ENCODE measurements around the gene ANKRD13D. TPM values are rescaled to one million over a fixed set of nuclear protein-coding genes. Genes with fewer than 3 reads are reported as not detected.
"Not testable (repeated sequence)": the region's sequence is repeated elsewhere in the genome, so short reads cannot be mapped to it uniquely, and the experiment has no call there.

Gene ANKRD13D
- total RNA-seq, 2 donors from 2014 or later, result 56.6 to 58.6 TPM

GRCh38 chr11:67255864-67256263, 33.2 kb upstream of the ANKRD13D start:
- Histone ChIP-seq H3K4me3 (ENCODE audit: low read length) (no peak overlapping the region), H3K9me3 (ENCODE audit: control insufficient read depth, low read length) (no peaks in the 10 kb centered on the region), H3K4me1 (ENCODE audit: control insufficient read depth, insufficient read depth, low read length) (no peaks in the 10 kb centered on the region), H3K36me3 (ENCODE audit: control insufficient read depth, insufficient read depth, low read length) (peaks cover 64% of the 10 kb centered on the region), H3K9ac (ENCODE audit: extremely low read depth, low read length, poor library complexity, severe bottlenecking) (no peak overlapping the region), H3K27ac (ENCODE audit: low read depth, low read length) (no peak overlapping the region), H3K27me3 (ENCODE audit: control insufficient read depth, insufficient read depth, low read length, poor library complexity, severe bottlenecking) (no peaks in the 10 kb centered on the region)
- Mint-ChIP-seq H3K4me1 (no peaks in the 10 kb centered on the region), H3K27ac (no peak overlapping the region), H3K36me3 (ENCODE audit: low read depth) (peaks cover 55% of the 10 kb centered on the region), H3K9me3 (no peaks in the 10 kb centered on the region), H3K27me3 (ENCODE audit: insufficient read depth) (no peaks in the 10 kb centered on the region), H3K4me3 (no peak overlapping the region)
- TF ChIP-seq CTCF (conservative IDR thresholded peaks at IDR 0.05), result no peak
- WGBS, 2 experiments (ENCODE audit: insufficient coverage in 1 of 2, insufficient read length in 1 of 2), result 94 to 100% methylated on average over 1 to 8 of the region's 8 CpGs
- no peak for DNase-seq

- H3K27me3 Mint-ChIP-seq (ENCODE audit: insufficient read depth), result no peaks in the 10 kb centered on the region
- Histone ChIP-seq H3K27me3 (ENCODE audit: control insufficient read depth, insufficient read depth, low read length, poor library complexity, severe bottlenecking) (no peaks in the 10 kb centered on the region), H3K9me3 (ENCODE audit: control insufficient read depth, low read length) (no peaks in the 10 kb centered on the region), H3K36me3 (ENCODE audit: control insufficient read depth, insufficient read depth, low read length) (peaks cover 57% of the 10 kb centered on the region), H3K9ac (ENCODE audit: extremely low read depth, low read length, poor library complexity, severe bottlenecking) (no peak overlapping the region), H3K27ac (ENCODE audit: low read depth, low read length) (no peak overlapping the region), H3K4me3 (ENCODE audit: low read length) (no peak overlapping the region), H3K4me1 (ENCODE audit: control insufficient read depth, insufficient read depth, low read length) (no peaks in the 10 kb centered on the region)
- H3K4me3 Mint-ChIP-seq, result no peak overlapping the region
- no peaks in the 10 kb centered on the region for H3K9me3 Mint-ChIP-seq
- H3K27ac Mint-ChIP-seq, result no peak overlapping the region
- TF ChIP-seq CTCF (conservative IDR thresholded peaks at IDR 0.05), result no peak
- WGBS, 2 experiments (ENCODE audit: insufficient coverage in 1 of 2, insufficient read length in 1 of 2), result 91 to 92% methylated on average over 4 to 5 of the region's 5 CpGs
- H3K4me1 Mint-ChIP-seq, result no peaks in the 10 kb centered on the region
- H3K36me3 Mint-ChIP-seq (ENCODE audit: low read depth), result peaks cover 48% of the 10 kb centered on the region
- no peak for DNase-seq
These were observed 32.5 kb upstream of the ANKRD13D start for GRCh38 chr11:67256477-67257135.

GRCh38 chr11:67260406-67260805, 28.7 kb upstream of the ANKRD13D start:
- H3K9me3 ChIP-seq (ENCODE audit: control insufficient read depth, low read length), result no peaks in the 10 kb centered on the region
- H3K36me3 ChIP-seq (ENCODE audit: control insufficient read depth, insufficient read depth, low read length), result peaks cover 19% of the 10 kb centered on the region

GRCh38 chr11:67260885-67261639, 28.0 kb upstream of the ANKRD13D start:
- Mint-ChIP-seq H3K4me3 (peak overlapping the region; percentile 45), H3K4me1 (peaks cover 17% of the 10 kb centered on the region), H3K27me3 (ENCODE audit: insufficient read depth) (peaks cover 22% of the 10 kb centered on the region)
- Histone ChIP-seq H3K36me3 (ENCODE audit: control insufficient read depth, insufficient read depth, low read length) (peaks cover 13% of the 10 kb centered on the region), H3K4me3 (ENCODE audit: low read length) (peak overlapping the region; percentile 67)
- not testable (repeated sequence) for H3K9me3 Mint-ChIP-seq; H3K27ac ChIP-seq (ENCODE audit: low read depth, low read length); H3K36me3 Mint-ChIP-seq (ENCODE audit: low read depth); H3K27ac Mint-ChIP-seq; H3K9ac ChIP-seq (ENCODE audit: extremely low read depth, low read length, poor library complexity, severe bottlenecking); H3K4me1 ChIP-seq (ENCODE audit: control insufficient read depth, insufficient read depth, low read length); H3K27me3 ChIP-seq (ENCODE audit: control insufficient read depth, insufficient read depth, low read length, poor library complexity, severe bottlenecking); H3K9me3 ChIP-seq (ENCODE audit: control insufficient read depth, low read length)
- WGBS, 2 experiments (ENCODE audit: insufficient coverage in 1 of 2, insufficient read length in 1 of 2), result 42 to 70% methylated on average over 19 to 50 of the region's 50 CpGs
- DNase-seq, result peak; percentile 91

More at GRCh38 chr11:67260406-67260805, 28.7 kb upstream of the ANKRD13D start:
- DNase-seq, result no peak
- H3K27ac Mint-ChIP-seq, result no peak overlapping the region
- 89 to 92% methylated on average over 3 to 6 of the region's 6 CpGs for WGBS, 2 experiments (ENCODE audit: insufficient coverage in 1 of 2, insufficient read length in 1 of 2)
- H3K27me3 Mint-ChIP-seq (ENCODE audit: insufficient read depth), result peaks cover 19% of the 10 kb centered on the region
- Histone ChIP-seq H3K27ac (ENCODE audit: low read depth, low read length) (no peak overlapping the region), H3K9ac (ENCODE audit: extremely low read depth, low read length, poor library complexity, severe bottlenecking) (no peak overlapping the region), H3K4me3 (ENCODE audit: low read length) (no peak overlapping the region), H3K4me1 (ENCODE audit: control insufficient read depth, insufficient read depth, low read length) (no peaks in the 10 kb centered on the region), H3K27me3 (ENCODE audit: control insufficient read depth, insufficient read depth, low read length, poor library complexity, severe bottlenecking) (no peaks in the 10 kb centered on the region)
- H3K36me3 Mint-ChIP-seq (ENCODE audit: low read depth), result peaks cover 14% of the 10 kb centered on the region
- peak overlapping the region; percentile 45 for H3K4me3 Mint-ChIP-seq
- peaks cover 13% of the 10 kb centered on the region for H3K4me1 Mint-ChIP-seq
- TF ChIP-seq CTCF (conservative IDR thresholded peaks at IDR 0.05), result no peak
- no peaks in the 10 kb centered on the region for H3K9me3 Mint-ChIP-seq

All from endodermal cell (in vitro differentiated cells).